Activated CD8-positive, alpha-beta T cell treated with anti-CD3 and anti-CD28 coated beads for 36 hours (primary cell): ENCODE data around the gene DARS2. TPM values are rescaled to one million over a fixed set of nuclear protein-coding genes. Genes with fewer than 3 reads are reported as not detected.
A peak's percentile ranks its signal among the peaks of the same experiment; 100 is the strongest.

Source experiments
- ATAC-seq: fragments of 200-7000 bp; cut with Tn5 transposase; one replicate; pipeline ENCODE4 v1.10.0; 2021; ENCODE audit warnings: mild to moderate bottlenecking, moderate library complexity
- CTCF ChIA-PET: fragments of 350-600 bp; sonication (Branson Sonifier 250); formaldehyde crosslinking; loops from one replicate; lab custom pipeline; 2021; ENCODE audit warnings: antibody characterized with exemption; lab: Charles Lee
- POLR2A ChIA-PET: fragments of 350-600 bp; sonication (Branson Sonifier 250); formaldehyde crosslinking; loops from one replicate; lab custom pipeline; 2021; ENCODE audit warnings: antibody characterized with exemption; lab: Charles Lee
- DNase-seq: peaks from one replicate; pipeline ENCODE4 v3.0.0-alpha.2; 2020
- H3K27ac Mint-ChIP-seq: one replicate; pipeline ENCODE4 v1.8.0; 2021; ENCODE audit warnings: mild to moderate bottlenecking, mixed read lengths
- H3K27me3 Mint-ChIP-seq: one replicate; pipeline ENCODE4 v1.8.0; 2021; ENCODE audit warnings: mixed read lengths
- H3K36me3 Mint-ChIP-seq: one replicate; pipeline ENCODE4 v1.8.0; 2021; ENCODE audit warnings: low read depth, mixed read lengths
- H3K4me1 Mint-ChIP-seq: one replicate; pipeline ENCODE4 v1.8.0; 2021; ENCODE audit warnings: low read depth, mixed read lengths
- H3K4me3 Mint-ChIP-seq: one replicate; pipeline ENCODE4 v1.8.0; 2021; ENCODE audit warnings: mild to moderate bottlenecking, moderate library complexity, mixed read lengths
- H3K9me3 Mint-ChIP-seq: one replicate; pipeline ENCODE4 v1.8.0; 2021; ENCODE audit warnings: mixed read lengths
- CTCF ChIP-seq: fragments of 200-600 bp; IDR thresholded peaks from one replicate; pipeline ENCODE4 v1.8.0; 2022; ENCODE audit warnings: antibody characterized with exemption, mild to moderate bottlenecking
- intact Hi-C: fragments of 100-400 bp; cut with micrococcal nuclease; formaldehyde crosslinking; loops from one replicate; pipeline ENCODE4 v1.10.0; 2022
- total RNA-seq, 2 experiments: library from RNA; stranded (reverse); gene quantifications; one replicate each; pipeline ENCODE4 v1.2.3, GENCODE V29; 2021

The DARS2 gene
- total RNA-seq, 2 experiments from 2014 or later: 46.7 to 49.5 TPM

GRCh38 chr1:173821680-173822079 lies 2.8 kb upstream of the DARS2 start:
- no peak overlapping the region for H3K27ac Mint-ChIP-seq
- CTCF ChIA-PET: interaction anchor here (1.7 kb wide), 1 partner anchor 391 kb away, joined by 7 read pairs; no protein-coding TSS in a partner anchor

GRCh38 chr1:173823781-173824314 lies 625 bp upstream of the DARS2 start:
- intact Hi-C loops: loop anchor here (2.0 to 10.0 kb wide), 4 partner anchors 45 to 1079 kb away; partner anchors contain the start of gene ZBTB37
- Mint-ChIP-seq H3K4me3 (peak overlapping the region; percentile 94), H3K27me3 (no peaks in the 10 kb centered on the region), H3K36me3 (peaks cover 33% of the 10 kb centered on the region), H3K27ac (peak overlapping the region; percentile 99), H3K4me1 (peaks cover 47% of the 10 kb centered on the region), H3K9me3 (no peaks in the 10 kb centered on the region)
- DNase-seq: no peak
- CTCF ChIA-PET: interaction anchor here (0.9 to 2.5 kb wide), 5 partner anchors 28 to 404 kb away, joined by 3 to 31 read pairs (median 6); partner anchors contain the start of gene KLHL20
- peak; percentile 53 for ATAC-seq
- POLR2A ChIA-PET: interaction anchor here (0.6 to 2.5 kb wide), 17 partner anchors 13 to 400 kb away, joined by 3 to 29 read pairs (median 4); partner anchors contain the start of genes GAS5, KLHL20, PRDX6 and ZBTB37
- TF ChIP-seq CTCF: no peak

More at GRCh38 chr1:173821680-173822079, 2.8 kb upstream of the DARS2 start:
- POLR2A ChIA-PET: no interaction called here
- intact Hi-C loops: loop anchor here (5.0 to 10.0 kb wide), 2 partner anchors 104 to 1077 kb away; no protein-coding TSS in a partner anchor
- DNase-seq: no peak
- H3K36me3 Mint-ChIP-seq: peaks cover 37% of the 10 kb centered on the region
- H3K4me3 Mint-ChIP-seq: no peak overlapping the region
- ATAC-seq: no peak
- no peak for TF ChIP-seq CTCF
- no peaks in the 10 kb centered on the region for H3K27me3 Mint-ChIP-seq
- H3K4me1 Mint-ChIP-seq: peaks cover 37% of the 10 kb centered on the region
- no peaks in the 10 kb centered on the region for H3K9me3 Mint-ChIP-seq

GRCh38 chr1:173827611-173828010 lies 3.1 kb downstream of the DARS2 start:
- ChIA-PET CTCF (interaction anchor here (3.6 kb wide), 1 partner anchor 398 kb away, joined by 37 read pairs; no protein-coding TSS in a partner anchor), POLR2A (interaction anchor here (1.1 kb wide), 1 partner anchor 10 kb away, joined by 4 read pairs; no protein-coding TSS in a partner anchor)
- peaks cover 34% of the 10 kb centered on the region for H3K4me1 Mint-ChIP-seq
- peak overlapping the region; percentile 94 for H3K4me3 Mint-ChIP-seq
- no peaks in the 10 kb centered on the region for H3K27me3 Mint-ChIP-seq
- DNase-seq (no peak), ATAC-seq (no peak)
- no peak overlapping the region for H3K27ac Mint-ChIP-seq
- intact Hi-C loops: loop anchor here (10.0 kb wide), 1 partner anchor 1083 kb away; no protein-coding TSS in a partner anchor
- H3K9me3 Mint-ChIP-seq: no peaks in the 10 kb centered on the region
- peaks cover 35% of the 10 kb centered on the region for H3K36me3 Mint-ChIP-seq
- no peak for TF ChIP-seq CTCF

GRCh38 chr1:173832748-173833147 lies 8.3 kb downstream of the DARS2 start:
- peaks cover 33% of the 10 kb centered on the region for H3K36me3 Mint-ChIP-seq
- no peaks in the 10 kb centered on the region for H3K27me3 Mint-ChIP-seq
- CTCF ChIA-PET: no interaction called here
- no peak overlapping the region for H3K4me3 Mint-ChIP-seq
- intact Hi-C loops: no loop called here
- H3K4me1 Mint-ChIP-seq: peaks cover 7% of the 10 kb centered on the region
- no peaks in the 10 kb centered on the region for H3K9me3 Mint-ChIP-seq
- no peak for TF ChIP-seq CTCF
- no peak overlapping the region for H3K27ac Mint-ChIP-seq
- no peak for DNase-seq
- ATAC-seq: no peak
- POLR2A ChIA-PET: interaction anchor here (1.6 kb wide), 1 partner anchor 30 kb away, joined by 3 read pairs; no protein-coding TSS in a partner anchor

- CTCF ChIA-PET: interaction anchor here (0.6 to 1.4 kb wide), 5 partner anchors 8 to 1111 kb away, joined by 3 to 5 read pairs (median 3); partner anchors contain the start of genes CENPL and DARS2
- POLR2A ChIA-PET: interaction anchor here (0.9 to 5.2 kb wide), 3 partner anchors 10 to 28 kb away, joined by 3 to 56 read pairs (median 4); no protein-coding TSS in a partner anchor
- no peaks in the 10 kb centered on the region for H3K9me3 Mint-ChIP-seq
- no peak for TF ChIP-seq CTCF
- no peaks in the 10 kb centered on the region for H3K27me3 Mint-ChIP-seq
- intact Hi-C loops: no loop called here
- H3K4me1 Mint-ChIP-seq: no peaks in the 10 kb centered on the region
- no peak overlapping the region for H3K27ac Mint-ChIP-seq
- DNase-seq: no peak
- no peak for ATAC-seq
- no peak overlapping the region for H3K4me3 Mint-ChIP-seq
- H3K36me3 Mint-ChIP-seq: peaks cover 32% of the 10 kb centered on the region
These were observed 27.6 kb downstream of the DARS2 start for GRCh38 chr1:173852105-173852504.
